ENCODE results near the gene TSPAN4. TPM values are rescaled to one million over a fixed set of nuclear protein-coding genes. Genes with fewer than 3 reads are reported as not detected.

The TSPAN4 gene
- total RNA-seq, 1 experiment from 2014 or later, result 131 TPM

- no peak for DNase-seq (ENCODE audit: extremely low read depth, low read depth)
These were observed 20.9 kb upstream of the TSPAN4 start for GRCh38 chr11:821512-822371.

GRCh38 chr11:823441-824291 lies 19.0 kb upstream of the TSPAN4 start:
- DNase-seq (ENCODE audit: extremely low read depth, low read depth), result no peak

GRCh38 chr11:824292-824880 lies 18.3 kb upstream of the TSPAN4 start:
- DNase-seq (ENCODE audit: extremely low read depth, low read depth), result no peak

- DNase-seq (ENCODE audit: extremely low read depth, low read depth), result no peak
These were observed 17.7 kb upstream of the TSPAN4 start for GRCh38 chr11:824942-825341.

GRCh38 chr11:825366-826226 lies 17.1 kb upstream of the TSPAN4 start:
- no peak for DNase-seq (ENCODE audit: extremely low read depth, low read depth)

- DNase-seq (ENCODE audit: extremely low read depth, low read depth), result no peak
These were observed 16.4 kb upstream of the TSPAN4 start for GRCh38 chr11:826227-826621.

- no peak for DNase-seq (ENCODE audit: extremely low read depth, low read depth)
These were observed 15.9 kb upstream of the TSPAN4 start for GRCh38 chr11:826836-827145.

- no peak for DNase-seq (ENCODE audit: extremely low read depth, low read depth)
These were observed 15.3 kb upstream of the TSPAN4 start for GRCh38 chr11:827146-827896.

- DNase-seq (ENCODE audit: extremely low read depth, low read depth), result no peak
These were observed 14.8 kb upstream of the TSPAN4 start, which contains the start of gene CRACR2B for GRCh38 chr11:827897-828192. TSS of gene CRACR2B (plus strand) at chr11:827919. CDS start at chr11:828608, 689 bp downstream.

- DNase-seq (ENCODE audit: extremely low read depth, low read depth), result no peak
These were observed 14.0 kb upstream of the TSPAN4 start for GRCh38 chr11:828506-829175.

GRCh38 chr11:829176-829846 lies 13.3 kb upstream of the TSPAN4 start:
- no peak for DNase-seq (ENCODE audit: extremely low read depth, low read depth)

GRCh38 chr11:829847-830294 lies 12.8 kb upstream of the TSPAN4 start:
- no peak for DNase-seq (ENCODE audit: extremely low read depth, low read depth)

GRCh38 chr11:830295-831117 lies 12.1 kb upstream of the TSPAN4 start:
- DNase-seq (ENCODE audit: extremely low read depth, low read depth), result no peak

- DNase-seq (ENCODE audit: extremely low read depth, low read depth), result no peak
These were observed 11.4 kb upstream of the TSPAN4 start for GRCh38 chr11:831118-831864.

- DNase-seq (ENCODE audit: extremely low read depth, low read depth), result no peak
These were observed 10.6 kb upstream of the TSPAN4 start for GRCh38 chr11:831961-832528.

GRCh38 chr11:832529-833113 lies 10.0 kb upstream of the TSPAN4 start, which contains the start of gene CD151:
TSS of gene CD151 (plus strand) at chr11:832952. CDS start at chr11:836070, 3,118 bp downstream.
- no peak for DNase-seq (ENCODE audit: extremely low read depth, low read depth)
